D721Med (cell line): ENCODE results near the gene CEACAM6.

Experiments used
- DNase-seq: peaks from one replicate; pipeline ENCODE4 v3.0.0; 2011; ENCODE audit warnings: low spot score; ENCODE audit not compliant: insufficient read length
- FAIRE-seq: peaks from 2 replicates; lab custom pipeline; 2011; peaks lifted over from hg19 to GRCh38; lab: Jason Lieb, UNC
- TF ChIP-seq, protein P1 (sequence below): IDR thresholded peaks from 2 replicates; pipeline ENCODE4 v1.5.1; 2012; ENCODE audit warnings: mild to moderate bottlenecking, control low read depth; ENCODE audit not compliant: insufficient read depth; ENCODE audit errors: missing control alignments

CEACAM6 gene

GRCh38 chr19:41808663-41809566 is 53.6 kb downstream of the CEACAM6 start:
- FAIRE-seq (no peak), DNase-seq (no peak)
- TF ChIP-seq, protein P1, sequence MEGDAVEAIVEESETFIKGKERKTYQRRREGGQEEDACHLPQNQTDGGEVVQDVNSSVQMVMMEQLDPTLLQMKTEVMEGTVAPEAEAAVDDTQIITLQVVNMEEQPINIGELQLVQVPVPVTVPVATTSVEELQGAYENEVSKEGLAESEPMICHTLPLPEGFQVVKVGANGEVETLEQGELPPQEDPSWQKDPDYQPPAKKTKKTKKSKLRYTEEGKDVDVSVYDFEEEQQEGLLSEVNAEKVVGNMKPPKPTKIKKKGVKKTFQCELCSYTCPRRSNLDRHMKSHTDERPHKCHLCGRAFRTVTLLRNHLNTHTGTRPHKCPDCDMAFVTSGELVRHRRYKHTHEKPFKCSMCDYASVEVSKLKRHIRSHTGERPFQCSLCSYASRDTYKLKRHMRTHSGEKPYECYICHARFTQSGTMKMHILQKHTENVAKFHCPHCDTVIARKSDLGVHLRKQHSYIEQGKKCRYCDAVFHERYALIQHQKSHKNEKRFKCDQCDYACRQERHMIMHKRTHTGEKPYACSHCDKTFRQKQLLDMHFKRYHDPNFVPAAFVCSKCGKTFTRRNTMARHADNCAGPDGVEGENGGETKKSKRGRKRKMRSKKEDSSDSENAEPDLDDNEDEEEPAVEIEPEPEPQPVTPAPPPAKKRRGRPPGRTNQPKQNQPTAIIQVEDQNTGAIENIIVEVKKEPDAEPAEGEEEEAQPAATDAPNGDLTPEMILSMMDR, result no peak

- DNase-seq (no peak), FAIRE-seq (no peak)
- TF ChIP-seq, protein P1, result no peak
Measured at GRCh38 chr19:41810301-41810700, 55.0 kb downstream of the CEACAM6 start.

DNA sequence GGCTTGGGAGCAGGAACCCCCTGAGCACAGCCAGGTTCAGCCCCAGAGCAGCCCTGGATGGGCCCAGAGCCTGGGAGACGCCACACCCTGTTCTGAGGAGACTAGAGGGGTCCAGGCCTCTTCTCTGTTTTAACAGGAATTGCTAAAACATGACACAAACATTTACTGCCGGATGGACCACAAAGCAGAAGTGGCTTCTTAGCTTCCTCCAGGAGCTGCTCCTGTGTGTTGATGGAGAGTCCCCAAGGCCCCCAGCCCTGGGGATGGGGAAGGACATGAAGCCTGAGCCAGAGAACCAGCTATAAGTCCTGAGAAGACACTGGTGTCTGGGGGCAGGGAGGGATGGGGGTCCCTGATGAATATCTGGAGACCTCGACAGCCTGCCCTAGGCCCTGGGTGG is 55.7 kb downstream of the CEACAM6 start:
- DNase-seq, result no peak
- TF ChIP-seq, protein P1, result no peak

GRCh38 chr19:41811981-41812380 is 56.7 kb downstream of the CEACAM6 start:
- FAIRE-seq, result no peak
- TF ChIP-seq, protein P1, result no peak
- DNase-seq, result no peak

More for the DNA sequence above, 55.7 kb downstream of the CEACAM6 start:
- no peak for FAIRE-seq

DNA sequence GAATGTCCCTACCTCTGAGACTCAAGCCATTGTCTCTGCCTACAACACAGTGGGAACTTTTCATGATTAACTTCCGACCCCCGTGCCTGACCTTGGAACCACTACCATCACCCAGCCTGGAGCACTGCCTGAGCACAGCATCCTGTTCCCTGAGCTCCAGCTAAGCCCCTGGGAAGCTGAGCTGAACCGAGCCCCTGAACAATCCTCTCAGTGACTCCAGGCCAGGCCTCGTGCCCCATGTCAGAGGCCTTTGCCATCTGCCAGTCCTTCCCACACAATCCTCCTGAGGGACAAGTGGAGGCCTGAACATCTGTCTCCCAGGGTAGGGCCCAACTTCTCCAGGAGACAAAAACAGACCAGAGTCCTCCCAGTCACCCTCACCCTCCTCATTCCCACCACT is 58.6 kb downstream of the CEACAM6 start:
- DNase-seq (no peak), FAIRE-seq (no peak)
- TF ChIP-seq, protein P1, result no peak

DNA sequence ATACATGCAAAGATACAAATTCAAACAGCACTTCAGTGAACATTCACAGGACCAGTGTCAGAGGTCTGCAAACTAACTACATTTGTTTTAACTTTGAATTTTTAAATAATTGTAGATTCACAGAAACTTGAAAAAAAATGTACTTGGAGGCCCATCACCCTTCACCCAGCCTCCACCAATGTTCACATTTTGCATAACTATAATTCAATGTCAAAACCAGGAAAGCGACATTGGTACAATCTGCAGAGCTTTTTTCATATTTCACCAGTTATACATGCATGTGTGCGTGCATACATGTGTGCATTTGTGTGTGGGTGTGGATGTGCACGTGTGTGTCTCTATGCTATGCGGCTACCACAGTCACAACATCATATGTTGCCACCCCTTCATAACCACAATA is 60.0 kb downstream of the CEACAM6 start:
- no peak for FAIRE-seq
- no peak for DNase-seq
- TF ChIP-seq, protein P1, result no peak

GRCh38 chr19:41816761-41817160 is 61.4 kb downstream of the CEACAM6 start:
- DNase-seq (no peak), FAIRE-seq (no peak)
- TF ChIP-seq, protein P1, result no peak
